Measurements from ENCODE around the gene RAB7B.
"Not testable (repeated sequence)": the region's sequence is repeated elsewhere in the genome, so short reads cannot be mapped to it uniquely, and the experiment has no call there.

Gene RAB7B

GRCh38 chr1:206002871-206003801 is at the start of gene RAB7B:
Gene RAB7B, minus strand, starts transcription at chr1:206003395. Its CDS starts 9,260 bp downstream, at chr1:205994135.
- no peak for DNase-seq

GRCh38 chr1:206052231-206052865 is 49.2 kb upstream of the RAB7B start:
- DNase-seq, result not testable (repeated sequence)

- peak; percentile 46 to 49 for DNase-seq
Measured at GRCh38 chr1:206050655-206051235, 47.5 kb upstream of the RAB7B start.

- no peak for DNase-seq
Measured at GRCh38 chr1:206049919-206050600, 46.9 kb upstream of the RAB7B start.

GRCh38 chr1:206049293-206049692 is 46.1 kb upstream of the RAB7B start:
- no peak for DNase-seq

GRCh38 chr1:206048582-206048981 is 45.4 kb upstream of the RAB7B start:
- DNase-seq, result no peak

- no peak for DNase-seq
Measured at GRCh38 chr1:206047271-206047670, 44.1 kb upstream of the RAB7B start.

- no peak for DNase-seq
Measured at GRCh38 chr1:206041640-206042039, 38.4 kb upstream of the RAB7B start.

- DNase-seq, result no peak
Measured at GRCh38 chr1:206040328-206040727, 37.1 kb upstream of the RAB7B start.

- DNase-seq, result no peak
Measured at GRCh38 chr1:206039046-206039973, 36.1 kb upstream of the RAB7B start.

GRCh38 chr1:206037581-206037980 is 34.4 kb upstream of the RAB7B start:
- DNase-seq, result no peak

- no peak for DNase-seq
Measured at GRCh38 chr1:206036663-206037455, 33.7 kb upstream of the RAB7B start.

GRCh38 chr1:206035027-206035426 is 31.8 kb upstream of the RAB7B start:
- no peak for DNase-seq

GRCh38 chr1:206032380-206033140 is 29.4 kb upstream of the RAB7B start:
- no peak for DNase-seq

- DNase-seq, result peak; percentile 61 to 64
Measured at GRCh38 chr1:206030714-206031113, 27.5 kb upstream of the RAB7B start.

GRCh38 chr1:206030191-206030590 is 27.0 kb upstream of the RAB7B start:
- DNase-seq, result no peak

- DNase-seq, result no peak
Measured at GRCh38 chr1:206029484-206029883, 26.3 kb upstream of the RAB7B start.

GRCh38 chr1:206025283-206025820 is 22.2 kb upstream of the RAB7B start:
- DNase-seq, result no peak

- no peak for DNase-seq
Measured at GRCh38 chr1:206023695-206024094, 20.5 kb upstream of the RAB7B start, which contains the start of gene CTSE. Gene CTSE, minus strand, starts transcription at chr1:206023895. Its CDS starts 104 bp downstream, at chr1:206023791.

- no peak for DNase-seq
Measured at GRCh38 chr1:206022766-206023165, 19.6 kb upstream of the RAB7B start.

All from activated CD4-positive, alpha-beta T cell treated with anti-CD3 and anti-CD28 coated beads for 4 hours (primary cell).